ENCODE measurements around the gene DOK3.

DNA sequence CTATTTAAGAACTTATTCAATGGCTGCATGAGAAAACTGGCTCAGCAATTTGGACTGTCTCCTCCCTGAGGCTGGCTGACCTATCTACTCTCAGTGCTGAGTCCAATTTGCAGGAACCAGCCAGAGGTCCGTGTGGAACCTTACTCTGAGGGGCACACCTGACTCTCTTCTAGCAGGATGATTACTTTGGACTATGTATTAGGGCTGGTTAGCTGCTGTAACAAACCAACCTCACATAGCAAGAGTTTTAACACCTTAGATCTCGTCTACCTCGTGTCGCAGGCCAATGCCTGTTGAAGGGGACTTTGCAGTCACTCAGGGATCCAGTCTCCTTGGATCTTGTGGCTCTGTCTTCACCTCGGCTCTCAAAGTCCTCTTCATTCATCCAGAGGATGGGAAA, 48.2 kb upstream of the DOK3 start:
- TF ChIP-seq POLR2A (IDR thresholded peaks at IDR 0.05) (no peak), POLR2AphosphoS5 (IDR thresholded peaks at IDR 0.05) (no peak), EP300 (IDR thresholded peaks at IDR 0.05) (no peak)
- TF ChIP-seq, protein P1, sequence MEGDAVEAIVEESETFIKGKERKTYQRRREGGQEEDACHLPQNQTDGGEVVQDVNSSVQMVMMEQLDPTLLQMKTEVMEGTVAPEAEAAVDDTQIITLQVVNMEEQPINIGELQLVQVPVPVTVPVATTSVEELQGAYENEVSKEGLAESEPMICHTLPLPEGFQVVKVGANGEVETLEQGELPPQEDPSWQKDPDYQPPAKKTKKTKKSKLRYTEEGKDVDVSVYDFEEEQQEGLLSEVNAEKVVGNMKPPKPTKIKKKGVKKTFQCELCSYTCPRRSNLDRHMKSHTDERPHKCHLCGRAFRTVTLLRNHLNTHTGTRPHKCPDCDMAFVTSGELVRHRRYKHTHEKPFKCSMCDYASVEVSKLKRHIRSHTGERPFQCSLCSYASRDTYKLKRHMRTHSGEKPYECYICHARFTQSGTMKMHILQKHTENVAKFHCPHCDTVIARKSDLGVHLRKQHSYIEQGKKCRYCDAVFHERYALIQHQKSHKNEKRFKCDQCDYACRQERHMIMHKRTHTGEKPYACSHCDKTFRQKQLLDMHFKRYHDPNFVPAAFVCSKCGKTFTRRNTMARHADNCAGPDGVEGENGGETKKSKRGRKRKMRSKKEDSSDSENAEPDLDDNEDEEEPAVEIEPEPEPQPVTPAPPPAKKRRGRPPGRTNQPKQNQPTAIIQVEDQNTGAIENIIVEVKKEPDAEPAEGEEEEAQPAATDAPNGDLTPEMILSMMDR (IDR thresholded peaks at IDR 0.05): no peak

Data from upper lobe of left lung (tissue), 4 donors.